Subcutaneous adipose tissue (tissue), 4 donors: Measurements from ENCODE around the gene CNKSR3. TPM values are rescaled to one million over a fixed set of nuclear protein-coding genes. Genes with fewer than 3 reads are reported as not detected.

Experiments
- total RNA-seq, 4 donors: library from RNA; depleted of rRNA; stranded (reverse); fragments of >200 nt; gene quantifications; one replicate each; pipeline ENCODE4 v1.1.0, GENCODE V29; 2016
- TF ChIP-seq, protein P1 (sequence below): fragments of 450-650 bp; IDR thresholded peaks from one replicate; pipeline ENCODE4 v1.5.1; 2016; ENCODE audit warnings: low read depth, mild to moderate bottlenecking, control low read depth, antibody characterized with exemption, moderate library complexity

CNKSR3 gene
- total RNA-seq, 4 donors from 2014 or later, result 2.4 to 5.5 (median 3.3) TPM

DNA sequence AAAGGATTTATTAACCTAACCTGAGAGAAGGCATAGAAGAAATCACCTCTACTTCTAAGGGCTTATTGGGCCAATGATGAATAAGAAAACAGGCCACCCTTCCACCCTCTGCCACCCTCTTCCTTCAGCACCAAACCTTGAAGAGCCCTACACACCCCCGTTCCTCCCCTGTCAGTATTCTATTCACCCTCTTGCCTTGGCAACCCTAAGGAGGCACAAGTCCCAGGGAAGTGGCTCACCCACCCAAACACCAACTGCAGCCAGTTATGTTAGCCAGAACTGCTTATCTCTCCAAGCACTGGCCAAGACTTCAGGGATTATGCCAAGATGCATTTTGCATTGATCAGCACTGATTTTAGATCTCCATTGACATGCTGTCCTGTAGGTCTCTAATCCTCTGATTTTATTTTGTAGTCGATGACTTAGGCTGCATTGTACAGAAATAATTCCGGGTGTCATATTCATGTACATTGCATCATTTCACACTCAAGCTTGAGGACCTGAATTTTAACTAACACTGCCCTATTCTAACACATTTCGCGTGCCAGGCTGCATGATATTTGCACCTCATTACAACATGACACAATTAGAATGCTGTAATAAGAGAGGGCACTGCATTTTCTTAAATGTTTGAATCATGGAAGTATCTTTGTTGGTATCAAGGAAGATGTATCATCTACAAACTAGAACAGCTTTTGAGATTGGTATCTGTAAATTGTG, 15.7 kb downstream of the CNKSR3 start:
- TF ChIP-seq, protein P1, sequence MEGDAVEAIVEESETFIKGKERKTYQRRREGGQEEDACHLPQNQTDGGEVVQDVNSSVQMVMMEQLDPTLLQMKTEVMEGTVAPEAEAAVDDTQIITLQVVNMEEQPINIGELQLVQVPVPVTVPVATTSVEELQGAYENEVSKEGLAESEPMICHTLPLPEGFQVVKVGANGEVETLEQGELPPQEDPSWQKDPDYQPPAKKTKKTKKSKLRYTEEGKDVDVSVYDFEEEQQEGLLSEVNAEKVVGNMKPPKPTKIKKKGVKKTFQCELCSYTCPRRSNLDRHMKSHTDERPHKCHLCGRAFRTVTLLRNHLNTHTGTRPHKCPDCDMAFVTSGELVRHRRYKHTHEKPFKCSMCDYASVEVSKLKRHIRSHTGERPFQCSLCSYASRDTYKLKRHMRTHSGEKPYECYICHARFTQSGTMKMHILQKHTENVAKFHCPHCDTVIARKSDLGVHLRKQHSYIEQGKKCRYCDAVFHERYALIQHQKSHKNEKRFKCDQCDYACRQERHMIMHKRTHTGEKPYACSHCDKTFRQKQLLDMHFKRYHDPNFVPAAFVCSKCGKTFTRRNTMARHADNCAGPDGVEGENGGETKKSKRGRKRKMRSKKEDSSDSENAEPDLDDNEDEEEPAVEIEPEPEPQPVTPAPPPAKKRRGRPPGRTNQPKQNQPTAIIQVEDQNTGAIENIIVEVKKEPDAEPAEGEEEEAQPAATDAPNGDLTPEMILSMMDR, result no peak

DNA sequence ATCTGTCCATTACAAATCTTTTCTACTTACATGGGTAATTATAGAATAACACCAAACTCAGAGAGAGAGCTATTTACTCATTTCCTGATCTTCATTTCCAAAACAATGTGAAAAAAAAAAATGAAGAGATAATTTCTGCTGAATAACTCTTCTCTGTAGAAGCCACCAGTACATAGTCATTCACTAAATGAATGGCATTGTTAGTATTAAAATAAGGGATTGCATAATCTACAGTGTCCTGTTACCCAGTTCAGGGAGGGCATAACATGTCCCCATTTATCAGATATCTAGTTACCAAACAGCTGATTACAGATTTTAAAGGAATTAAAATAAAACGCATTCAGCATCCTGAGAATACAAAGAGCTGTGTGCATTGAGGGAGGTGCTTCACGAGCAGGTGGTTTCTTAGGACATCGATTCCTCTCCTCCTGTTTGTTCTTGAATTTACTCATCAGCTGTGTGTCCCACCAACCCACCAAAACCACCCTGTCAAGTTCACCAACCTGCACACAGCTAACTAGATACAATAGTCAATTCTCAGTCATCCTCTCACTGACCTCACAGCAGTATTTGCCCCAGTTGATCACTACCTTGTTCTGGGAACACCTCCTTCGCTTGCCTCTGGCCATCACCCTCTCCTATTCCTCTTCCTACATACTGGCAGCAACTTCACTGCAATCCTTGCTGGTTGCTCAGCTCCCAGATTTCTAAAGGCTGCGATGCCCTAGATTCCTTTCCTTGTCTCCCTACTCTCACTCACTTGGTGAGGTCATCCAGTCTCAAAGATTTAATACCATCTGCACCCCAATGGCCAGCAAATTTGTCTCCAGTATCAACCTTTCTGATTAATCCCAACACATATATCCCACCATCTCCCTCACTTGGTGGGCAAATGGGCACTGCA, 18.7 kb downstream of the CNKSR3 start:
- TF ChIP-seq, protein P1, result no peak

DNA sequence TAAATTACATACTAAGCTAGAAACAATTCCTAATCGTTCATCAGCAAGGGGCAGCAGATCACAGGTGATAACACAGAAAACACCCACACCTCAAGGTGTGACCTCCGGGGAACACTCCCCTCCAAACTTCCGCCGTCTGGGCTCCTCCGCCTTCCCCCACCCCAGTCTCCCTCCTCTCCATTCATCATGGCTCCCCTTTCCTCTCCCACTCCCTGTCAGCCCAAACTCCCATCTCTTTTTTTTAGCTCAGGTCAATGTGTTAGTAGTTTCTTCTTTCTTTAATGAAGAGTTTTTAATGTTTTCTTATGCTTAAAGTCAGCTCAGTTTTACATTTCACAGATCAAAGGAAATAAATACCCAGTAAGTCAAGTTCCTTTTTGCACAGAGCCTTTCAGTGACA, 20.7 kb downstream of the CNKSR3 start:
- TF ChIP-seq, protein P1, result no peak

DNA sequence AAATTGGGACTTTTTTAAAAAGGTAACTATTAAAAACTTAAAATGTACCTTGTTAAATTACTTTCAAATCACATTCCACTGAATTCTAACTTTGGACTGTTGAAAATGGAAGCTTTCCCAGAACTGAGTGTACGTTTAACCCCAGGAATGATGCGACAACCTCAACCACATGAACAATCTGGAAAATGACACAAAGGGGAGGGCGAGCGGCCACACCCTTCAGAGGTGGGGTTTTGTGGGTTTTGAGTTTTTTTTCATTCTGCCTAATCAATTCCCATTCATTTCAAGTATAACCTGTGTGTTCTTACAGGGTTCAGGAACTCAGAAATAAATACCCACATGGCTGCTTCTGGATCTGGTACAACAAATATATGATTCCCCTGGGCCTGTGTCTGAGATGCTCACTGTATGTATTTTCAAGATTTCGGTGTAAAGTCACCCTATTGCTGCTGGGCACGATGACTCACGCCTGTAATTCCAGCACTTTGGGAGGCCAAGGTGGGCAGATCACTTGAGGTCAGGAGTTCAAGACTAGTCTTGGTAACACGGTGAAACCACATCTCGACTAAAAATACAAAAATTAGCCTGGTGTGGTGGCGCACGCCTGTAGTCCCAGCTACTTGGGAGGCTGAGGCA, 21.6 kb downstream of the CNKSR3 start:
- TF ChIP-seq, protein P1, result no peak

DNA sequence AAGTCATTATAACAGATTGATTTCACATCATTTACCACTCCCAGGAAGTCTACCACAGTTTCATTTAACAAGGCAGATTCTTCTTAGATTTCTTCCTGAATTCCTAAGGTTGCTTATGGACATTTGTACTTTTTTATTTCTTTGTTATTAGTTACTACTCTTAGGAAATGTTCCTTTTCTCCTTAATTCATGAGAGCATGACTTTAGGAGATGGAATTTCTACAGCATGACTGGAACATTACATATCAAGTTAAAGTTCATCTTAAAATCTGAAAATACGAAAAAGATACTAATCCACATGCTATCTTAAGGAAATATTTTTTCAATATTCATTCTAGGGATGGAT, 22.3 kb downstream of the CNKSR3 start:
- TF ChIP-seq, protein P1, result no peak

DNA sequence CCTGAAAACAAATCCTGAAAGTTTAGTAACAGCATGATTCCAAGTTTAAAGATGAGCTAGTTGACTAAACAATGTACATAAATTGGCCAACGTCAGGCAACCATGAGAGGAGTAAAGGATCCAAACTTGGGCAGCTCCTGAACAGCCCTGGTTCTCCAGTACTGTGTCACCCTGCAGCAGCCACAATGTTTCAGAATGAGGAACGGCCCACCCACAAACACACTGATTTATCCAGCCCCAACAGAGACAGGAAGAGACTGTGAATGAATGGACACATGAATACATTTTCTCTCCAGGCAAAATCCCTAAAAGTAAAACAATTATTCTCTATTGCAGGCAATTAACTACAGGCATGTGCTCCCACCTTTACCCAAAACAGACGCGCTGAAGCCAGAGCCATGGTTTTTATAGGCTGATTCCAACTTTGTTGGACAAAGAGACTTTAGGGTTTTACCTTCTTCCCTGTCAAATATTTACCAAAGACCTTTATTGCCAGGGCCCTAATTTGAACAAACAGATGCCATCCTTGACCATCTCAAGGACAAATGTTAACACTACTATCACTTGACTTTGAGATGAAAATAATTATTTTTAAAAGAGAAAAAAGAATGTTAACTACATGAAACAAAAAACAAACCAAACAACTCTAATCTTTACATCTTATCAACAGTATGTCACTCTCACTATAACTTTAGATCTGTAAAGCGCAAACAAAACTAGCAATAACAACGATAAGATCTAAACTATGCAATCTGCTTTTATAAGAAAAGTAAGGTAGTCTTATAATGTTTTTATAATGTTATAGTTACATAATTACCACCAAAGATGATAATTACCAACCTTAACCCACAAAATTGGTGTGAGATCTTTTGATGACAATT, 22.9 kb downstream of the CNKSR3 start:
- TF ChIP-seq, protein P1, result no peak
